ENCODE data around the gene IFFO2. TPM values are rescaled to one million over a fixed set of nuclear protein-coding genes. Genes with fewer than 3 reads are reported as not detected.

Gene IFFO2
- total RNA-seq, 2 donors from 2014 or later = 4.6 to 6.4 TPM

DNA sequence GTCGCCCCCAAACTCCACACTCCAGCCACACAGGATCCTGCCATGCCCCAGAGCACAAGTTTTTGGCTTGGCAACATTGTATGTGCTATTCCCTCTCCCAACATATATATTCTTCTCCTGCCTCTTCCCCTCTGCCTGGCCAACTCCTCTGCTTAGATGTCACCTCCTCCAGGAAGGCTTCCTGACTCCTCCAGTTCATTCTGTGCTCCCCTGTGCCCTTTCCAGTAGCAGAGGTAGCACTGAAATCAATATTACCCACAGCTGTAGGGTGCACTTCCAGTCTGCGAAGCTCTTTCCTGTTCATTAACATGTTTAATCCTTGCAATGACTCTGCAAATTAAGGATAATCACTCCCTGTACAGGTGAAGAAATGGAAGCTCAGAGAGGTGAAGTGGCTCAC lies 75.3 kb downstream of the IFFO2 start:
- H3K9me3 Mint-ChIP-seq = no peaks in the 10 kb centered on the region
- no peaks in the 10 kb centered on the region for H3K9me3 ChIP-seq (ENCODE audit: control insufficient read depth, low read length)
- H3K27me3 Mint-ChIP-seq (ENCODE audit: insufficient read depth) = peaks cover 1% of the 10 kb centered on the region
- no peaks in the 10 kb centered on the region for H3K36me3 ChIP-seq (ENCODE audit: control insufficient read depth, insufficient read depth, low read length)
- H3K27ac Mint-ChIP-seq = no peak overlapping the region
- no peaks in the 10 kb centered on the region for H3K4me1 ChIP-seq (ENCODE audit: control insufficient read depth, insufficient read depth, low read length)
- H3K9ac ChIP-seq (ENCODE audit: extremely low read depth, low read length, poor library complexity, severe bottlenecking) = no peak overlapping the region
- TF ChIP-seq, protein P1, sequence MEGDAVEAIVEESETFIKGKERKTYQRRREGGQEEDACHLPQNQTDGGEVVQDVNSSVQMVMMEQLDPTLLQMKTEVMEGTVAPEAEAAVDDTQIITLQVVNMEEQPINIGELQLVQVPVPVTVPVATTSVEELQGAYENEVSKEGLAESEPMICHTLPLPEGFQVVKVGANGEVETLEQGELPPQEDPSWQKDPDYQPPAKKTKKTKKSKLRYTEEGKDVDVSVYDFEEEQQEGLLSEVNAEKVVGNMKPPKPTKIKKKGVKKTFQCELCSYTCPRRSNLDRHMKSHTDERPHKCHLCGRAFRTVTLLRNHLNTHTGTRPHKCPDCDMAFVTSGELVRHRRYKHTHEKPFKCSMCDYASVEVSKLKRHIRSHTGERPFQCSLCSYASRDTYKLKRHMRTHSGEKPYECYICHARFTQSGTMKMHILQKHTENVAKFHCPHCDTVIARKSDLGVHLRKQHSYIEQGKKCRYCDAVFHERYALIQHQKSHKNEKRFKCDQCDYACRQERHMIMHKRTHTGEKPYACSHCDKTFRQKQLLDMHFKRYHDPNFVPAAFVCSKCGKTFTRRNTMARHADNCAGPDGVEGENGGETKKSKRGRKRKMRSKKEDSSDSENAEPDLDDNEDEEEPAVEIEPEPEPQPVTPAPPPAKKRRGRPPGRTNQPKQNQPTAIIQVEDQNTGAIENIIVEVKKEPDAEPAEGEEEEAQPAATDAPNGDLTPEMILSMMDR (conservative IDR thresholded peaks at IDR 0.05) = no peak
- H3K4me3 Mint-ChIP-seq = no peak overlapping the region
- no peaks in the 10 kb centered on the region for H3K4me1 Mint-ChIP-seq
- H3K27me3 ChIP-seq (ENCODE audit: control insufficient read depth, insufficient read depth, low read length, poor library complexity, severe bottlenecking) = no peaks in the 10 kb centered on the region
- H3K27ac ChIP-seq (ENCODE audit: low read depth, low read length) = no peak overlapping the region
- no peaks in the 10 kb centered on the region for H3K36me3 Mint-ChIP-seq (ENCODE audit: low read depth)
- DNase-seq = no peak
- H3K4me3 ChIP-seq (ENCODE audit: low read length) = no peak overlapping the region
- 91 to 95% methylated on average over 2 of the region's 2 CpGs for WGBS, 2 experiments (ENCODE audit: insufficient coverage in 1 of 2, insufficient read length in 1 of 2)

DNA sequence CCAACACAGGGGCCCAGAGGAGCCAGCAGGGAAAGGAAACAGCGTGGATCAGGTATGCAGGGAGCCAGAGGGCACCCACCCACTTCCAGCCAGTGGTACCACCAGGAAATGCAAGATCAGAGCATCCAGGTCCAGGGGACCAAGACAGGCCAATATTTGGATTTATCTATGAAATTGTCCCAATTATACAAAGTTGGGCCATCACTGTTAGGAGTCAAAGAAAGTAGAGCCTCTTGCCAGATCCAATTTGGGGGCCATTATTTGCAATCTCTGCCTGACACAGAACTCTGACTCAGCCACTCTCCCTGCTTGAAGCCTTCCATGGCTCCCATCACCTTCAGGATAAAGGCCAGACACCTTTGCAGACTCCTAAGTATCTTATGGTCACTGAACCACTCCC lies 75.9 kb downstream of the IFFO2 start:
- H3K9me3 Mint-ChIP-seq = no peaks in the 10 kb centered on the region
- H3K9ac ChIP-seq (ENCODE audit: extremely low read depth, low read length, poor library complexity, severe bottlenecking) = no peak overlapping the region
- H3K27ac Mint-ChIP-seq = no peak overlapping the region
- no peaks in the 10 kb centered on the region for H3K36me3 Mint-ChIP-seq (ENCODE audit: low read depth)
- H3K27me3 ChIP-seq (ENCODE audit: control insufficient read depth, insufficient read depth, low read length, poor library complexity, severe bottlenecking) = no peaks in the 10 kb centered on the region
- peaks cover 1% of the 10 kb centered on the region for H3K27me3 Mint-ChIP-seq (ENCODE audit: insufficient read depth)
- 88 to 100% methylated on average over 1 of the region's 1 CpG for WGBS, 2 experiments (ENCODE audit: insufficient coverage in 1 of 2, insufficient read length in 1 of 2)
- no peaks in the 10 kb centered on the region for H3K9me3 ChIP-seq (ENCODE audit: control insufficient read depth, low read length)
- H3K27ac ChIP-seq (ENCODE audit: low read depth, low read length) = no peak overlapping the region
- H3K4me3 Mint-ChIP-seq = no peak overlapping the region
- no peak overlapping the region for H3K4me3 ChIP-seq (ENCODE audit: low read length)
- H3K4me1 Mint-ChIP-seq = no peaks in the 10 kb centered on the region
- TF ChIP-seq, protein P1 (conservative IDR thresholded peaks at IDR 0.05) = no peak
- no peaks in the 10 kb centered on the region for H3K4me1 ChIP-seq (ENCODE audit: control insufficient read depth, insufficient read depth, low read length)
- no peak for DNase-seq
- H3K36me3 ChIP-seq (ENCODE audit: control insufficient read depth, insufficient read depth, low read length) = no peaks in the 10 kb centered on the region

GRCh38 chr1:18879791-18880309 lies 76.6 kb downstream of the IFFO2 start:
- peaks cover under 1% of the 10 kb centered on the region for H3K27me3 Mint-ChIP-seq (ENCODE audit: insufficient read depth)
- H3K9me3 Mint-ChIP-seq = no peaks in the 10 kb centered on the region
- no peaks in the 10 kb centered on the region for H3K4me1 ChIP-seq (ENCODE audit: control insufficient read depth, insufficient read depth, low read length)
- no peaks in the 10 kb centered on the region for H3K4me1 Mint-ChIP-seq
- no peak overlapping the region for H3K4me3 ChIP-seq (ENCODE audit: low read length)
- no peak overlapping the region for H3K4me3 Mint-ChIP-seq
- H3K27ac Mint-ChIP-seq = no peak overlapping the region
- no peak for DNase-seq
- no peaks in the 10 kb centered on the region for H3K36me3 ChIP-seq (ENCODE audit: control insufficient read depth, insufficient read depth, low read length)
- no peaks in the 10 kb centered on the region for H3K27me3 ChIP-seq (ENCODE audit: control insufficient read depth, insufficient read depth, low read length, poor library complexity, severe bottlenecking)
- no peak overlapping the region for H3K27ac ChIP-seq (ENCODE audit: low read depth, low read length)
- H3K9me3 ChIP-seq (ENCODE audit: control insufficient read depth, low read length) = no peaks in the 10 kb centered on the region
- 72 to 74% methylated on average over 10 to 21 of the region's 21 CpGs for WGBS, 2 experiments (ENCODE audit: insufficient coverage in 1 of 2, insufficient read length in 1 of 2)
- no peak overlapping the region for H3K9ac ChIP-seq (ENCODE audit: extremely low read depth, low read length, poor library complexity, severe bottlenecking)
- no peaks in the 10 kb centered on the region for H3K36me3 Mint-ChIP-seq (ENCODE audit: low read depth)
- TF ChIP-seq, protein P1 (conservative IDR thresholded peaks at IDR 0.05) = no peak

All from endodermal cell (in vitro differentiated cells).